T-cell (primary cell): ENCODE measurements around the gene FRMD3. TPM values are rescaled to one million over a fixed set of nuclear protein-coding genes. Genes with fewer than 3 reads are reported as not detected.

ENCODE experiments used
- ATAC-seq, 4 experiments: fragments of 200-7000 bp in 3 of 4; fragments of 150-1000 bp in 1 of 4; cut with Tn5 transposase; replicated peaks in 1 of 4; 1 replicate in 3 of 4; 2 replicates in 1 of 4; pipeline ENCODE4 v1.10.0; 2021; ENCODE audit warnings: moderate library complexity in 3 of 4, mild to moderate bottlenecking in 2 of 4, moderate number of reproducible peaks in 1 of 4
- CTCF ChIA-PET, 2 donors: fragments of 300-600 bp; sonication (Branson Sonifier 250); formaldehyde crosslinking; loops; one replicate each; lab custom pipeline; 2022; ENCODE audit warnings: antibody characterized with exemption in 2 of 2; lab: Charles Lee
- POLR2A ChIA-PET, 2 donors: fragments of 300-600 bp; sonication (Branson Sonifier 250); formaldehyde crosslinking; loops; one replicate each; lab custom pipeline; 2022; ENCODE audit warnings: antibody characterized with exemption in 2 of 2; lab: Charles Lee
- DNase-seq, 35 experiments: peaks; one replicate each; pipeline versions ENCODE4 v3.0.0 to v3.0.0-alpha.2; 2013 to 2023
- H3K27ac ChIP-seq: one replicate; pipeline ENCODE4 v1.5.1; 2013; ENCODE audit warnings: low read length
- H3K27me3 ChIP-seq, 2 experiments: replicated peaks in 1 of 2; 1 replicate in 1 of 2; 2 replicates in 1 of 2; pipeline versions ENCODE4 v1.6.1 to v1.7.0; 2013; ENCODE audit warnings: low read length in 1 of 2, mixed read lengths in 1 of 2; ENCODE audit not compliant: control insufficient read depth in 2 of 2, insufficient read depth in 2 of 2; ENCODE audit errors: extremely low read depth in 1 of 2
- H3K36me3 ChIP-seq, 2 donors: 1 replicate in 1 of 2; 2 replicates in 1 of 2; pipeline versions ENCODE4 v1.6.1 to v1.7.0; 2013; ENCODE audit warnings: low read length in 1 of 2; ENCODE audit not compliant: control insufficient read depth in 2 of 2, insufficient read depth in 1 of 2; ENCODE audit errors: extremely low read depth in 1 of 2
- H3K4me1 ChIP-seq, 2 experiments: 1 replicate in 1 of 2; 2 replicates in 1 of 2; pipeline versions ENCODE4 v1.6.1 to v1.7.0; 2013; ENCODE audit warnings: low read length in 2 of 2, mixed read lengths in 1 of 2; ENCODE audit not compliant: insufficient read depth in 2 of 2, control insufficient read depth in 1 of 2; ENCODE audit errors: extremely low read depth in 1 of 2
- H3K4me3 ChIP-seq, 2 donors: 1 replicate in 1 of 2; 2 replicates in 1 of 2; pipeline versions ENCODE4 v1.5.1 to v1.7.0; 2013; ENCODE audit warnings: mild to moderate bottlenecking in 2 of 2, low read length in 1 of 2, moderate library complexity in 1 of 2; ENCODE audit not compliant: control insufficient read depth in 1 of 2; ENCODE audit errors: extremely low read depth in 1 of 2
- H3K9me3 ChIP-seq: 2 replicates; pipeline ENCODE4 v1.7.0; 2013
- H3K27ac Mint-ChIP-seq, 2 donors: one replicate each; pipeline ENCODE4 v1.8.0; 2020 to 2021; ENCODE audit warnings: mild to moderate bottlenecking in 2 of 2, mixed read lengths in 2 of 2
- H3K27me3 Mint-ChIP-seq, 2 donors: one replicate each; pipeline ENCODE4 v1.8.0; 2021 to 2022; ENCODE audit warnings: mixed read lengths in 2 of 2
- H3K36me3 Mint-ChIP-seq: one replicate; pipeline ENCODE4 v1.8.0; 2021; ENCODE audit warnings: mixed read lengths
- H3K4me1 Mint-ChIP-seq, 3 donors: one replicate each; pipeline ENCODE4 v1.8.0; 2020 to 2022; ENCODE audit warnings: mixed read lengths in 3 of 3, mild to moderate bottlenecking in 1 of 3
- H3K4me3 Mint-ChIP-seq, 3 donors: one replicate each; pipeline ENCODE4 v1.8.0; 2020 to 2022; ENCODE audit warnings: mild to moderate bottlenecking in 3 of 3, mixed read lengths in 3 of 3, moderate library complexity in 3 of 3
- H3K9me3 Mint-ChIP-seq, 3 donors: one replicate each; pipeline ENCODE4 v1.8.0; 2020 to 2022; ENCODE audit warnings: mixed read lengths in 3 of 3
- whole genome bisulfite sequencing: methylation state at CpG from one replicate; pipeline ENCODE4 v1.1.5; 2013; ENCODE audit warnings: missing lambda C conversion rate; ENCODE audit not compliant: insufficient coverage; 5-methylcytosine and 5-hydroxymethylcytosine counted together
- total RNA-seq, 35 experiments: library from RNA in 6 of 35; stranded (reverse) in 6 of 35; fragments of 120-200 nt in 1 of 35; gene quantifications; one replicate each; pipeline versions ENCODE4 v1.2.1 to v1.2.4 and lab custom pipeline; 2013 to 2026

The FRMD3 gene
- total RNA-seq, 5 donors from 2014 or later (not counting 1 experiment from before 2014, with no cell fraction given), result 0.35 to 1.2 (median 0.55) TPM

DNA sequence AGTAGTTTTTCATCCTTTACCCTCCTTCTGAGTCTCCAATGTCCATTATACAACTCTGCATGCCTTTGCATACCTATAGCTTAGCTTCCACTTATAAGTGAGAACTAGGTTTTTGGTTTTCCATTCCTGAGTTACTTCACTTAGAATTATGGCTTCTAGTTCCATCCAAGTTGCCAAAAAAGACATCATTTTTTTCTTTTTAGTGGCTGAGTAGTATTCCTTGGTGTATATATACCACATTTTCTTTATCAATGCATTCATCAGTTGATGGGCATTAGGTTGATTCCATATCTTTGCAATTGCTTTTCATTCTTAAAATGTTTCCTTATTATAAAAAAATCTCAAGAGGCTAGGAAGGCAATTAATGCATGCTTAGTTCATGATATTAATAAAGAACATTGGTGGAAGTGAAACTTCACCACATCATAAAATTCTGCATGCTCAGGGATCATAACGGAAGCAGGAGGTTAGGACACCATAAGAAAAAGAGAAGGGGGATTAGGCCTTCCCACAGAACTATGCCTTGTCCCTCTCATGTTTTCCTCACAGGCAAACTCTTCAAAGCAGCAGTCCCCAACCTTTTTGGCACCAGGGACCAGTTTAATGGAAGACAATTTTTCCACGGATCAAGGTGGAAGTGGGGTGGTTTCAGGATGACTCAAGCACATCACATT, 105.2 kb downstream of the FRMD3 start:
- WGBS, result no CpG with 5 or more reads among the region's 2 CpGs
- POLR2A ChIA-PET, result no interaction called here
- H3K27ac ChIP-seq, result no peak overlapping the region

DNA sequence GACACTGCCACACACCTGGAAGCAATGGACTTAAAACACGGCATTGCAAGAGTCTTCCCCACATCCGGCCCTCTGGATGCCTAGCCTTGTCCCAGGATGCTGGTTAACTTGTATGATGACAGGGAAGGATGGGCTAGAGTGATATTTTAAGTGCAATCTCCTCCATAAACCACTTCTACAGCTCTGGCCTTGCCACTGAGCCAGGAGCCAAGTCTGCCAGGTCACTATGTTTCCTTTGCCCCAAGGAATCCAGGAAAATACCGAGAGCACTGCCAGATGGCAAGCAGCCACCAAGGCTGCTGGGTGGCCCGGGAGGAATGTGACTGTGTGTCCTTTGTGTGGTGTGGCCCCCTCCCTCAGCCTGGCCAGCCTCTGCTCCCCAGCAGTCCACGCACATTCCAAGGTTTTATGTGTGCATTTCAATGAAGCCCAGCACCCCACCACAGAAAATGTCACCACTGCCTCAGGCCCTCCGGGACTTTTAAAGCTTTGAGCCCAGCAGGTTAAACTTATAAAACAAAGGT, 106.0 kb downstream of the FRMD3 start:
- no CpG with 5 or more reads among the region's 6 CpGs for WGBS

More for the DNA sequence above, 105.2 kb downstream of the FRMD3 start:
- Mint-ChIP-seq H3K36me3 (peaks cover 6% of the 10 kb centered on the region), H3K4me3 (no peak overlapping the region), H3K9me3 (no peaks in the 10 kb centered on the region), H3K27me3 (no peaks in the 10 kb centered on the region), H3K27ac (no peak overlapping the region), H3K4me1 (no peaks in the 10 kb centered on the region)
- Histone ChIP-seq H3K4me1 (no peaks in the 10 kb centered on the region), H3K27me3 (no peaks in the 10 kb centered on the region), H3K36me3 (no peaks in the 10 kb centered on the region), H3K9me3 (no peaks in the 10 kb centered on the region), H3K4me3 (no peak overlapping the region)
- CTCF ChIA-PET, result no interaction called here
- DNase-seq (no peak), ATAC-seq (no peak)

DNA sequence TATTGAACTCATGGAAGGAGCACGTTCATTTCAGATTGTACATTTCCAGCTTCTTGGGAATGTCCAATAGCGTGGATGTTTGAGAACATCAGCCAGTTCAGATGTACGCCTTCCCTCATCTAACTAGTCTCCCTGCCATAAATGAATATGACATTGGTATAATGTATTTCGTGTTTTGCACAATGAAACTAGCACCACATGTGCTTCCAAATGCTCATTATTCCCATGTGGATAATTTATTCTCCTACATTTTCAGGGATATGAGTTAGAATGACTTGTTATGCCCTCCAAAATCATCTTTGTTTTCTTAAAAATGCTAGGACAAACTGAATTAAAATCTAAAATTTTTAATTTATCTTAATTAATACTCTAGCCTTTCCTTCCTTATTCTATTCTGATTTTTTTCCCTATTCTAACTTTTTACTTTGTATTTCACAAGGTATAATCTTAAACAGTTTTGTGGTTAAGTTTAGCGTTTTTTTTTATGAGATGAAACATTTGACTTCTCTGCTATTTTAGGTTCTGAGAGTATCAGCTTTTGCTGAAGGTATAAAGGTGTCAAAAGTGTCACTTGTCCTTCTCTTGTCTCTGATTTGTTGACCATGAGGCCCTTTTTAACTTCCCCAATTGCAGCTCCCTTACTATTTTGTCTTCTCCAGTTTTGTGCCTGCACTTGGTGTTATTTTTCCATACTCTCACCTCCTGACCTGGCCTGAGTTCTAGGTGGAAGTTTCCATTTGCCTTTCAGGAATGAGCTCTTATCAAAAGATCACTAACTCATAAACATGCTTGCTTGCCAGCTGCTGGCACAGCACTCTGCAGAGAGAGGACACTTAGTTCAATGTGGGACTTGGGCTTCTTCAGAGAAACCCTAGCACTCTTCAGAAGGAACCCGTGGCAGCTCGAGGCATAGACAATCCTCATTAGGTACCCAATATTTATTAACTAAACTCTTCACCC, 106.8 kb downstream of the FRMD3 start:
- H3K27ac ChIP-seq, result no peak overlapping the region
- no peak for ATAC-seq
- H3K4me1 ChIP-seq, result no peaks in the 10 kb centered on the region
- no peaks in the 10 kb centered on the region for H3K9me3 ChIP-seq
- POLR2A ChIA-PET, result interaction anchor here in 1 of 2 donors (0.6 kb wide), 1 partner anchor 75 kb away, joined by 4 read pairs; no protein-coding TSS in a partner anchor
- no peak overlapping the region for H3K4me3 ChIP-seq
- no peaks in the 10 kb centered on the region for H3K4me1 Mint-ChIP-seq
- WGBS, result 75% methylated on average over 3 of the region's 7 CpGs
- no peak overlapping the region for H3K4me3 Mint-ChIP-seq
- CTCF ChIA-PET, result interaction anchor here in 1 of 2 donors (0.6 kb wide), 1 partner anchor 16 kb away, joined by 3 read pairs; no protein-coding TSS in a partner anchor
- no peaks in the 10 kb centered on the region for H3K27me3 ChIP-seq
- H3K9me3 Mint-ChIP-seq, result no peaks in the 10 kb centered on the region
- H3K27ac Mint-ChIP-seq, result no peak overlapping the region
- no peak for DNase-seq
- peaks cover 6% of the 10 kb centered on the region for H3K36me3 Mint-ChIP-seq
- H3K27me3 Mint-ChIP-seq, result no peaks in the 10 kb centered on the region
- H3K36me3 ChIP-seq, result no peaks in the 10 kb centered on the region

More for the DNA sequence above, 106.0 kb downstream of the FRMD3 start:
- no peak for ATAC-seq
- Mint-ChIP-seq H3K4me1 (no peaks in the 10 kb centered on the region), H3K27ac (no peak overlapping the region), H3K36me3 (peaks cover 6% of the 10 kb centered on the region), H3K27me3 (no peaks in the 10 kb centered on the region), H3K4me3 (no peak overlapping the region), H3K9me3 (no peaks in the 10 kb centered on the region)
- Histone ChIP-seq H3K4me3 (no peak overlapping the region), H3K9me3 (no peaks in the 10 kb centered on the region), H3K27me3 (no peaks in the 10 kb centered on the region), H3K36me3 (no peaks in the 10 kb centered on the region), H3K27ac (no peak overlapping the region), H3K4me1 (no peaks in the 10 kb centered on the region)
- DNase-seq, result no peak
- CTCF ChIA-PET, result interaction anchor here in 1 of 2 donors (0.6 kb wide), 1 partner anchor 17 kb away, joined by 3 read pairs; no protein-coding TSS in a partner anchor
- POLR2A ChIA-PET, result no interaction called here

DNA sequence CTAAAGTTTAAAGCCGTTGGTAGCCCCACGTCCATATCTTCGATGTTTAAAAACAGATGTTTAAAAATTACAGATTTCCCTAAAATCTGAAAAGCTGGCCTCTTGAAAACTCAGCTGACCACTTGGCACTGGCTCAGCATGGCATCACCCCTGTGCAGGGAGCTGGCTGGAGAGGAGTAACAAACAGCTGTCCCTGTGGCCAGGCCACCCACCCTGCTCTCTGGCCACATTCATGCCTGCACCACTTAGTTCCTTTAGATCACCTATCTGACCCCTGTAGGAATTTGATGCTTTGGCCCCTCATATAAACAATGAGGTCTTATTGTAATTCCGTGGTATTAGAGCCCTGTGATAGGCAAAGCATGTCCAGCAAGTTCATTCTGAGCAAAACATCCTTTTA, 107.5 kb downstream of the FRMD3 start:
- no peak overlapping the region for H3K27ac Mint-ChIP-seq
- H3K27me3 Mint-ChIP-seq, result no peaks in the 10 kb centered on the region
- no peak for ATAC-seq
- POLR2A ChIA-PET, result interaction anchor here in 1 of 2 donors (0.6 kb wide), 1 partner anchor 76 kb away, joined by 4 read pairs; no protein-coding TSS in a partner anchor
- no peak for DNase-seq
- no peak overlapping the region for H3K4me3 Mint-ChIP-seq
- CTCF ChIA-PET, result no interaction called here
- 71% methylated on average over 1 of the region's 4 CpGs for WGBS
- no peaks in the 10 kb centered on the region for H3K4me1 ChIP-seq
- H3K4me3 ChIP-seq, result no peak overlapping the region
- no peak overlapping the region for H3K27ac ChIP-seq
- no peaks in the 10 kb centered on the region for H3K9me3 Mint-ChIP-seq
- peaks cover 6% of the 10 kb centered on the region for H3K36me3 Mint-ChIP-seq
- no peaks in the 10 kb centered on the region for H3K9me3 ChIP-seq
- H3K27me3 ChIP-seq, result no peaks in the 10 kb centered on the region
- H3K4me1 Mint-ChIP-seq, result no peaks in the 10 kb centered on the region
- H3K36me3 ChIP-seq, result no peaks in the 10 kb centered on the region

DNA sequence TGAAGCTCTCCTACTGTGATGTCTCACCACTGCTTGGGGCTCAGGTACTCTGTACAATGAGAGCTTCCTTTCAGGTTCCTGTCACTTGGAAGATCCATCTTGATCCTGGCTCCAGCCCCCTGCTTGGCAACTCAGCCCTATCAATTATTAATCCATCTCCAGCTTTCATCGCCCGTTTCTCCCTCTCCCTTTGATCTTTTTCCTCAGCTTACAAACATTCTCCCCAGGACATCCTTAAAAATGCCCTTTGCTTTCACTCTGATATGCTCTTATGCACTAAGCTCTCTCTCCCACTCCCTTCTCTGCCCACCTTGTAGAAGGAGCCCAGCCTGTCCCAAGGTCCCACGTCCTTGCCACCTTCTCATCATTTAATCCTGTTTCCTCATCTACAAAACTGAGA, 109.0 kb downstream of the FRMD3 start:
- no peaks in the 10 kb centered on the region for H3K27me3 Mint-ChIP-seq
- peaks cover 4% of the 10 kb centered on the region for H3K36me3 Mint-ChIP-seq
- Histone ChIP-seq H3K27ac (no peak overlapping the region), H3K4me3 (no peak overlapping the region), H3K4me1 (no peaks in the 10 kb centered on the region), H3K36me3 (no peaks in the 10 kb centered on the region), H3K27me3 (no peaks in the 10 kb centered on the region), H3K9me3 (no peaks in the 10 kb centered on the region)
- H3K4me1 Mint-ChIP-seq, result no peaks in the 10 kb centered on the region
- 83% methylated on average over 2 of the region's 3 CpGs for WGBS
- DNase-seq, result no peak
- H3K4me3 Mint-ChIP-seq, result no peak overlapping the region
- no peak for ATAC-seq
- CTCF ChIA-PET, result no interaction called here
- no peak overlapping the region for H3K27ac Mint-ChIP-seq
- no peaks in the 10 kb centered on the region for H3K9me3 Mint-ChIP-seq
- POLR2A ChIA-PET, result no interaction called here

DNA sequence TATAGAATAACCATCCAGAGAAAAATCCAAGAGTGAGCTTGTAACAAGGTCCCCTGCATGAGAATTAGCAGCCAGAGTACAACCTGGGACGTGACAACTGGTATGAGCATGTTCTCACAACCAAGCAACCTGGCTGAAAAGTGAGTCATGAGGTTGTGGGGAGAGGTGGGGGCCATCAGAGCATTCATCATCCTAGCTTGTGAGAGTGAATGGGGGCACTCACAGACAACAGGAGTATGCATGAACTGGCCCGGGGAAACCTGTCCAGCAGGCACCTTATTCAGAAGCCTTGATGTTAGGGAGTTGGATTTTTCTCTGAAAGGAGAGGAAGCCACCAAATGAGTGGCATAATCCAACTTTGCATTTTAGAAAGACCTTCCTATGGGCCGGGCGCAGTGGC, 113.0 kb downstream of the FRMD3 start:
- H3K27me3 Mint-ChIP-seq, result no peaks in the 10 kb centered on the region
- H3K36me3 ChIP-seq, result no peaks in the 10 kb centered on the region
- H3K27ac ChIP-seq, result no peak overlapping the region
- H3K9me3 Mint-ChIP-seq, result no peaks in the 10 kb centered on the region
- H3K4me3 Mint-ChIP-seq, result no peak overlapping the region
- no peak overlapping the region for H3K27ac Mint-ChIP-seq
- no peak for ATAC-seq
- H3K4me1 ChIP-seq, result no peaks in the 10 kb centered on the region
- WGBS, result 67% methylated on average over 1 of the region's 4 CpGs
- no peaks in the 10 kb centered on the region for H3K9me3 ChIP-seq
- no peaks in the 10 kb centered on the region for H3K4me1 Mint-ChIP-seq
- H3K27me3 ChIP-seq, result no peaks in the 10 kb centered on the region
- no peak overlapping the region for H3K4me3 ChIP-seq
- DNase-seq, result no peak
- peaks cover 3% of the 10 kb centered on the region for H3K36me3 Mint-ChIP-seq
- CTCF ChIA-PET, result interaction anchor here in 1 of 2 donors (1.0 kb wide), 1 partner anchor 14 kb away, joined by 3 read pairs; no protein-coding TSS in a partner anchor
- POLR2A ChIA-PET, result no interaction called here
